ENCODE measurements around the gene CORO2B.

GRCh38 chr15:68585574-68586273, 6.9 kb downstream of the CORO2B start:
- no peak for TF ChIP-seq EZH2 (IDR thresholded peaks at IDR 0.05; ENCODE audit: low read depth)
- TF ChIP-seq CTCF (conservative IDR thresholded peaks at IDR 0.05), result no peak

All from PC-9 (cell line).